Epithelial cell of proximal tubule (primary cell): Measurements from ENCODE around the gene PDZD2. TPM values are rescaled to one million over a fixed set of nuclear protein-coding genes. Genes with fewer than 3 reads are reported as not detected.

Source experiments
- DNase-seq: peaks from one replicate; pipeline ENCODE4 v3.0.0-alpha.2; 2011; ENCODE audit warnings: low read depth
- H3K4me3 ChIP-seq: 2 replicates; pipeline ENCODE4 v1.5.1; 2011; ENCODE audit warnings: low read depth, mild to moderate bottlenecking, low read length
- total RNA-seq: library from RNA; depleted of rRNA; stranded (reverse); fragments of >200 nt; gene quantifications from 2 replicates; pipeline ENCODE4 v1.2.3, GENCODE V29; 2015
- TF ChIP-seq, protein P1 (sequence below): conservative IDR thresholded peaks from 2 replicates; pipeline ENCODE4 v1.5.1; 2012; ENCODE audit warnings: low read depth, mild to moderate bottlenecking, low read length

PDZD2 gene
- total RNA-seq, 1 donor from 2014 or later: 8.4 TPM

- DNase-seq: no peak
- TF ChIP-seq, protein P1, sequence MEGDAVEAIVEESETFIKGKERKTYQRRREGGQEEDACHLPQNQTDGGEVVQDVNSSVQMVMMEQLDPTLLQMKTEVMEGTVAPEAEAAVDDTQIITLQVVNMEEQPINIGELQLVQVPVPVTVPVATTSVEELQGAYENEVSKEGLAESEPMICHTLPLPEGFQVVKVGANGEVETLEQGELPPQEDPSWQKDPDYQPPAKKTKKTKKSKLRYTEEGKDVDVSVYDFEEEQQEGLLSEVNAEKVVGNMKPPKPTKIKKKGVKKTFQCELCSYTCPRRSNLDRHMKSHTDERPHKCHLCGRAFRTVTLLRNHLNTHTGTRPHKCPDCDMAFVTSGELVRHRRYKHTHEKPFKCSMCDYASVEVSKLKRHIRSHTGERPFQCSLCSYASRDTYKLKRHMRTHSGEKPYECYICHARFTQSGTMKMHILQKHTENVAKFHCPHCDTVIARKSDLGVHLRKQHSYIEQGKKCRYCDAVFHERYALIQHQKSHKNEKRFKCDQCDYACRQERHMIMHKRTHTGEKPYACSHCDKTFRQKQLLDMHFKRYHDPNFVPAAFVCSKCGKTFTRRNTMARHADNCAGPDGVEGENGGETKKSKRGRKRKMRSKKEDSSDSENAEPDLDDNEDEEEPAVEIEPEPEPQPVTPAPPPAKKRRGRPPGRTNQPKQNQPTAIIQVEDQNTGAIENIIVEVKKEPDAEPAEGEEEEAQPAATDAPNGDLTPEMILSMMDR: no peak
- H3K4me3 ChIP-seq: no peak overlapping the region
These were observed 116.1 kb downstream of the PDZD2 start for GRCh38 chr5:31754741-31755675.

GRCh38 chr5:31755676-31756230 lies 116.8 kb downstream of the PDZD2 start:
- TF ChIP-seq, protein P1: no peak
- no peak for DNase-seq
- no peak overlapping the region for H3K4me3 ChIP-seq

DNA sequence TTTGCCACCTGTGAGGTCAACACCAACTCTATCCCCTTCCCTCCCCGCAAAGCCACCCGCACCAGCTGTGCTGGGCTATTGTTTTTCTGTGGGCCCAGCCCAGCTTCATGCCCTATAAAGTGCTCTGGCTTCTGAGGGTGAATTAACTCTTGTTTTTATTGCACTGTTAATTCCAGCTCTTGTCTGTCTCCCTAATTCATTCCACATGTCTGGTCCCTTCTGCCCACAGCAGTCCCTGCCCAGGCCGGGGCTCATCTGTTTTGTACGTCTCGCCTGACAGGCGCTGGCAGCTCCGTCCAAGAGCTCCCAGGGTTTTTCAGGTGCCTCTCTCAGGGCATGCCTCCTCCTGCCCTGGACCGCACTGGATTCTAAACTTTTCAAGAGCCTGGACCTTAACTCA lies 118.9 kb downstream of the PDZD2 start:
- TF ChIP-seq, protein P1: no peak
- DNase-seq: no peak
- no peak overlapping the region for H3K4me3 ChIP-seq

- no peak for DNase-seq
- no peak overlapping the region for H3K4me3 ChIP-seq
- TF ChIP-seq, protein P1: no peak
These were observed 120.0 kb downstream of the PDZD2 start for GRCh38 chr5:31758803-31759425.

GRCh38 chr5:31759925-31760324 lies 121.0 kb downstream of the PDZD2 start:
- no peak for DNase-seq
- TF ChIP-seq, protein P1: no peak
- no peak overlapping the region for H3K4me3 ChIP-seq

DNA sequence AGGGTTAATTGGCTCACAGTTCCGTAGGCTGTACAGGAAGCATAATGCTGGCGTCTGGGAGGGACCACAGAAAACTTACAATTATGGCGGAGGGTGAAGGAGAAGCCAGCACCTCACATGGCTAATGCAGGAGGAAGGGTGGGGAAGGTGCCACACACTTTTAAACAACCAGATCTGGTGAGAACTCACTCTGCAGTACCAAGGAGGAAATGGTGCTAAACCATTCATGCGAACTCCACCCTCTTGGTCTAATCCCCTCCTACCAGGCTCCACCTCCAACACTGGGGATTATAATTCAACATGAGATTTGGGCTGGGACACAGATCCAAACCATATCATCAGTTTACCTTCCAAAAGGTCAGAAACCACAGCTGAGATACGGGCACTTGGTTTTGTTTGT lies 122.9 kb downstream of the PDZD2 start:
- TF ChIP-seq, protein P1: no peak
- DNase-seq: no peak
- no peak overlapping the region for H3K4me3 ChIP-seq
